Inflammatory macrophage (primary cell): ENCODE data around the gene CARTPT.

Source experiments
- DNase-seq, 2 donors: peaks; one replicate each; pipeline ENCODE4 v3.0.0-alpha.2; 2020 to 2022

CARTPT gene

DNA sequence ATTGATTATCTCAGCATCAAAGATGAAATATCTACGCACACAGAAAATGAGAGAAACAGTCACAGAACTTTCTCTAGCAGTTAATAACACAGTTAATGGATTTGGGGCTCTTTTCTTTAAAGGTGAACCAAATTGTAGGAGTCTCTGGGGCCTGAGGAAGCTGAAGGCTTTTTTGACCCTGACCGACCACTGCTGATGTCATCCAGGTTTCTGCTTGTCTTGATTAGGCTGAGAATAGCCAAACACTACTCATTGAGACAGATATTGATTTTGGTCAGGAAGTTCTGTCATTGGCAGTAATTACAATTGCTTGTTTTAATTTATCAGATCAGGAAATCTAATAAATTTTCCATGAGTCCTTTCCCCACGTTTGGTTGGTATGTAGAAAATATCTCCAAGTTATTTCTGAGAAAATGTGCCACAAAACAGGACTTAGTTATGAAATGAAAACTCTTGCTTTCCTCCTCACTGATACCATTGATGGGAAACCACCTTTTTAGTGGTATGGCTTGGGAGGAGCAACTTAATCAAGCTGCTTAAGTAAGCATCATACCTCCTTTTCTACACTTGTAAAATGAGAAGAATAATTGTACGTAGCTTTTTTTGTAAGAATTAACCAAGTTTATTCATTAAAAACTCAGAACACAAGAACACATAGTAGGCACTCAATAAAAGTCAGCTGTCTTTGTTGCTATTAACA lies 19.7 kb downstream of the CARTPT start:
- no peak for DNase-seq

GRCh38 chr5:71740015-71740753 lies 21.1 kb downstream of the CARTPT start:
- no peak for DNase-seq

GRCh38 chr5:71743155-71743554 lies 24.1 kb downstream of the CARTPT start:
- no peak for DNase-seq

- DNase-seq, result no peak
These were observed 25.1 kb downstream of the CARTPT start for GRCh38 chr5:71744009-71744790.

DNA sequence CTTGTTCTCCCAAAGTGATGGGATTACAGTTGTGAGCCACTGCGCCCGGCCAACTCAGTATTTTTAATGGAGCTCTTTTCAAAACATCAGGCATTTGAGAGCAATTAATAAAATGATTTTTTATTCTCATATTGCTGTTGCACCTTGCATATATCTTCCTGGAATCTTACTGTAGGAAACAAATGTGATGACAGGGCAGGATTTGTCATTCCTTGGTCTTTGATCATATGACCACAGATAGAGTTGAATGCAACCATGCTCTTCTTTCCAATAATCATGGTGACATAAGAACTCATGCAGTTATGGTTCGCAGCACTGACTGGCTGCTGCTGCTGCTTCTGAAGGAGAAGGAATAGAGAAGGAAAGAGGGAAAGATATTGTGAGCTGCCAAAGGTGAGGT lies 28.1 kb downstream of the CARTPT start:
- no peak for DNase-seq

DNA sequence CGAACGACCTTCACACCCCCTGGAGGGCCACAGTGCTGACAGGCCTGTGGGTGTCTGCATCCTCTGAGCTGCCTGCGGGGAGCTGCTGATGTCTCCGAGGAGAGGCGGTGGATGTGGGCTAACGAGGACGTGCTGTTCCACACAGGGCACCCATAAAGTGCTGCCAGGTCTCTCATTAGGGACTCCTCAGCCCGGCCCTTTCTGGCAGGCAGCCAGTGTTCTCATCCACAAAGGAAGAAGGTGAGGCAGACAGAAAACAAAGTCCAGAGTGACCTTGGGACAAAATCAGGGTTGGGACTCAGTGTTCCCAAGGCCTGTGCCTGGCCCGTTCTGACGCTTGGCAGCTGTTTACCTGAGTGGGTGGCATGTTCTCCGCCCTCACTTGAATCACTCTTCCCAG lies 29.3 kb downstream of the CARTPT start:
- DNase-seq, result no peak

GRCh38 chr5:71751422-71751821 lies 32.3 kb downstream of the CARTPT start:
- no peak for DNase-seq

DNA sequence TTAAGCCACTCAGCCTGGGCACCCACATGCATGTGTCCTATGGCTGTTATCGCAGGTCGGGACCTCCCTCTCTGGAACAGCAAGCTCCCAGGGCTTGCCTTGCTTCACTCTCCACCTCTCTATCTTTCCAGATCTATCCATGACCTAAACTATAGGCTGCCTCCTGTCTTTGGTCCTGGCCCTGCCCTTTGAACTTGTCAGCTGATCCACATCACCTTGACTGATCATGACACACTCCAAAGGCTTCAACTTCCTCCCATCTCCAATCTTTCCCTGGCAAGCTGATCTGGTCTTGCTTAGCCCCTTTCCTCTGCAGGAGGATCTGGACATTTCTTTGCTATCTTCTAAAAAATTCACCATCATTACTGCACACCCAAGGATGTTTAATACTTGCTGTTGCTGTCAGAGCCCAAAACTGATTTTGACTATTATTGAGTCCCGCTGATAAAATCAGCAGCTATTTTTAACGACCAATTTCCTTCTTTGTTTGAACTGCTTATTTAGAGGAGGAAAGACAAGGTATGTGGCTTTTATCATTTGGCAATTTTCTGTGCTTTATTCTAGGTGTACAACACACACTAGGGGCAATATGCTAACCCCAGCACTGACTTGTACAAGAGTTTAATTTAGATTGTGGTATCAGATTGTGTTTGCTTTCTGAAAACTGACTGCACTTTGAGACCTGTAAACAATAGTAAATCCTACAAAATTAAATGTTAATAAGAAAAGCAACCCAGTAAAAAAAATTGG lies 33.5 kb downstream of the CARTPT start:
- no peak for DNase-seq

- DNase-seq, result peak; percentile 9 to 49
These were observed 38.8 kb downstream of the CARTPT start for GRCh38 chr5:71757590-71758543.

- no peak for DNase-seq
These were observed 43.8 kb downstream of the CARTPT start for GRCh38 chr5:71762826-71763225.

- no peak for DNase-seq
These were observed 48.6 kb downstream of the CARTPT start for GRCh38 chr5:71767661-71768060.

DNA sequence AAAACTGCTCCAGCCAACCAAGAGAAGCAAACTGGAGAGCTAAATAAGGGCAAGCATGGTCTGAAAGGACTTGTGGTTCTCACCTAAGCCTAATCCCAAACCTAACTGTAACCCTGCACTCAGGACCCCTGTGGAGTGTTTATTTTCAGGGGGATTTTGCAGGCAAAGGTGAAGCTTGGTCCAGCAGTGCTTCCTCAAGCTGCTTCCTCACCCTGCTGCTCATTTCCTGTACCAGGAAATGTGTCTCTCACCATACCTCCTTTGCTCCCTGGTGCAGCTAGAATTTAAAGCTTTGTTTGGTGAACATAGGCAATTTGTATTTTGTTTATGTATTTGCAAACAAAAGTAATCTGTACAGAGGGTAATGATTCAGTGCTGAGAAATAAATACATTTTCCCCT lies 50.2 kb downstream of the CARTPT start:
- DNase-seq, result no peak

- no peak for DNase-seq
These were observed 51.3 kb downstream of the CARTPT start for GRCh38 chr5:71770381-71770780.
